Spleen (tissue), 7 donors: Measurements from ENCODE around the gene EFCC1.

ENCODE experiments used
- CTCF ChIP-seq, 11 experiments: fragments of 200-600 bp in 7 of 11; fragments of 450-650 bp in 4 of 11; sonication (generic) in 4 of 11; IDR thresholded peaks in 8 of 11; conservative IDR thresholded peaks in 3 of 11; 1 replicate in 7 of 11; 2 replicates in 4 of 11; pipeline versions ENCODE4 v1.4.0 to v1.8.0; 2016 to 2021; ENCODE audit warnings: antibody characterized with exemption in 11 of 11, inconsistent platforms in 4 of 11, mild to moderate bottlenecking in 1 of 11
- POLR2A ChIP-seq, 3 donors: fragments of 450-650 bp; IDR thresholded peaks; one replicate each; pipeline ENCODE4 v1.5.1; 2017; ENCODE audit warnings: antibody characterized with exemption in 3 of 3, mild to moderate bottlenecking in 1 of 3
- donor health status: DM: no; HTN: no; CAD: no; lungs with moderate emphysema.
- donor health status: DM: no; HTN: no; CAD: no.
- donor health status: DM: no; HTN: no; CAD: no.

GRCh38 chr3:129002573-129003569, 1.8 kb downstream of the EFCC1 start:
- no peak for TF ChIP-seq CTCF (IDR thresholded peaks at IDR 0.05 in 8 of 11, conservative IDR thresholded peaks at IDR 0.05 in 3 of 11)
- no peak for TF ChIP-seq POLR2A (IDR thresholded peaks at IDR 0.05)
